H1 (cell line): ENCODE measurements around the gene SLC8A3. TPM values are rescaled to one million over a fixed set of nuclear protein-coding genes. Genes with fewer than 3 reads are reported as not detected.

ENCODE experiments used
- polyA plus RNA-seq, 7 experiments: library from polyadenylated mRNA; depleted of rRNA in 3 of 7; stranded (reverse) in 5 of 7; unstranded in 2 of 7; fragments of >200 nt in 5 of 7; fragments of 200-250 nt in 2 of 7; gene quantifications; 1 replicate in 5 of 7; 2 replicates in 1 of 7; 4 replicates in 1 of 7; pipeline versions ENCODE4 v1.2.1 to v1.2.3, GENCODE V29; 2011 to 2013; ENCODE audit warnings: missing spikeins in 2 of 7, mixed read lengths in 2 of 7
- total RNA-seq: library from RNA; stranded (reverse); fragmentation: NEBNext Ultra II Directional; extraction: Animal tissue kit (Norgen Biotek cat#: 25700); gene quantifications from 2 replicates; pipeline ENCODE4 v1.2.1, GENCODE V29; 2021

Gene SLC8A3
- total and polyA plus RNA-seq, 2 of the 8 experiments (the other 6 are each of a cell fraction or from before 2014, with no cell fraction given) = 0.38 to 1.1 TPM

Other genes with a start within 250 kb of the SLC8A3 start
- gene COX16, start 170.7 kb upstream of the SLC8A3 start, total RNA-seq = 65.8 and 73.0 TPM in 2 replicates
- gene COX16, start 170.7 kb upstream of the SLC8A3 start, polyA plus RNA-seq (2011; rRNA removed) = 14.0 and 21.0 TPM in 2 replicates
- 29.7 and 30.6 TPM in 2 replicates for gene SYNJ2BP, start 228.1 kb upstream of the SLC8A3 start, total RNA-seq
- gene SYNJ2BP, start 228.1 kb upstream of the SLC8A3 start, polyA plus RNA-seq (2011; rRNA removed) = 5.8 and 9.6 TPM in 2 replicates